HFFc6 (cell line): ENCODE measurements around the gene FBXL14. TPM values are rescaled to one million over a fixed set of nuclear protein-coding genes. Genes with fewer than 3 reads are reported as not detected.

Experiments used
- DNase-seq: peaks from one replicate; pipeline ENCODE4 v3.0.0-alpha.2; 2018
- H3K27ac Mint-ChIP-seq: 2 replicates; pipeline ENCODE4 v1.8.0; 2020; ENCODE audit warnings: mild to moderate bottlenecking, mixed read lengths
- H3K27me3 Mint-ChIP-seq: 2 replicates; pipeline ENCODE4 v1.8.0; 2021; ENCODE audit warnings: mild to moderate bottlenecking, moderate library complexity, mixed read lengths; ENCODE audit not compliant: insufficient read depth
- H3K36me3 Mint-ChIP-seq: 2 replicates; pipeline ENCODE4 v1.8.0; 2021; ENCODE audit warnings: low read depth, mixed read lengths
- H3K4me1 Mint-ChIP-seq: 2 replicates; pipeline ENCODE4 v1.8.0; 2020; ENCODE audit warnings: low read depth, mixed read lengths
- H3K4me3 Mint-ChIP-seq: 2 replicates; pipeline ENCODE4 v1.8.0; 2020; ENCODE audit warnings: mild to moderate bottlenecking, moderate library complexity, mixed read lengths
- H3K9me3 Mint-ChIP-seq: 2 replicates; pipeline ENCODE4 v1.8.0; 2020; ENCODE audit warnings: mild to moderate bottlenecking, mixed read lengths
- total RNA-seq, 6 experiments: library from RNA; stranded (reverse); fragmentation: NEBNext Ultra II Directional; extraction: Animal tissue kit (Norgen Biotek cat#: 25700); gene quantifications; 2 replicates in 1 of 6; 3 replicates in 5 of 6; pipeline ENCODE4 v1.2.3, GENCODE V29; 2021
- TF ChIP-seq, protein P1 (sequence below): fragments of 200-600 bp; sonication (generic); IDR thresholded peaks from 2 replicates; pipeline ENCODE4 v1.5.0; 2021; ENCODE audit warnings: antibody characterized with exemption, mild to moderate bottlenecking

FBXL14 gene
- total RNA-seq, 6 experiments from 2014 or later, result 5.2 to 6.5 (median 5.4) TPM

GRCh38 chr12:1590221-1590979 lies 4.0 kb downstream of the FBXL14 start:
- H3K4me1 Mint-ChIP-seq, result peaks cover 82% of the 10 kb centered on the region
- no peak for DNase-seq
- H3K9me3 Mint-ChIP-seq, result no peaks in the 10 kb centered on the region
- peak overlapping the region; percentile 71 for H3K27ac Mint-ChIP-seq
- H3K36me3 Mint-ChIP-seq, result peaks cover 30% of the 10 kb centered on the region
- TF ChIP-seq, protein P1, sequence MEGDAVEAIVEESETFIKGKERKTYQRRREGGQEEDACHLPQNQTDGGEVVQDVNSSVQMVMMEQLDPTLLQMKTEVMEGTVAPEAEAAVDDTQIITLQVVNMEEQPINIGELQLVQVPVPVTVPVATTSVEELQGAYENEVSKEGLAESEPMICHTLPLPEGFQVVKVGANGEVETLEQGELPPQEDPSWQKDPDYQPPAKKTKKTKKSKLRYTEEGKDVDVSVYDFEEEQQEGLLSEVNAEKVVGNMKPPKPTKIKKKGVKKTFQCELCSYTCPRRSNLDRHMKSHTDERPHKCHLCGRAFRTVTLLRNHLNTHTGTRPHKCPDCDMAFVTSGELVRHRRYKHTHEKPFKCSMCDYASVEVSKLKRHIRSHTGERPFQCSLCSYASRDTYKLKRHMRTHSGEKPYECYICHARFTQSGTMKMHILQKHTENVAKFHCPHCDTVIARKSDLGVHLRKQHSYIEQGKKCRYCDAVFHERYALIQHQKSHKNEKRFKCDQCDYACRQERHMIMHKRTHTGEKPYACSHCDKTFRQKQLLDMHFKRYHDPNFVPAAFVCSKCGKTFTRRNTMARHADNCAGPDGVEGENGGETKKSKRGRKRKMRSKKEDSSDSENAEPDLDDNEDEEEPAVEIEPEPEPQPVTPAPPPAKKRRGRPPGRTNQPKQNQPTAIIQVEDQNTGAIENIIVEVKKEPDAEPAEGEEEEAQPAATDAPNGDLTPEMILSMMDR, result no peak
- H3K4me3 Mint-ChIP-seq, result peak overlapping the region; percentile 86
- peaks cover 23% of the 10 kb centered on the region for H3K27me3 Mint-ChIP-seq

DNA sequence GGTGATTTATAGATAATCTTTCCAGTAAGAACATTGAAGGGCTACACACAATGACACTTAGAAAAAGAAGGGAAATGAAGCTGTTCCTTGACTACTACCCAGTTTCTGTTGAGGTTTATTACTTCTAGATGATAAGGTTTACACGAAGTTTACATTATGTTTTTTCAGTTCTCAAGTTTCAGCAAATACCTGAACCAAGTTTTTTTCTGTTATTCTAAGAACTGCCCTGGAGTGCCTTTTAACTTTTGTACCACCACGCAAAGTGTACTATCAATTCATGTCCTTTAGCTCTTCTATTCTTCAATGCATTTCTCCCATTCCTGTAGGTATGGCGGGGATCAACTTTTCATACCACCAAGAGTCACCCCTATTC lies 5.8 kb downstream of the FBXL14 start:
- H3K9me3 Mint-ChIP-seq, result no peaks in the 10 kb centered on the region
- H3K4me3 Mint-ChIP-seq, result peak overlapping the region; percentile 60
- H3K27ac Mint-ChIP-seq, result peak overlapping the region; percentile 79
- TF ChIP-seq, protein P1, result no peak
- peaks cover 40% of the 10 kb centered on the region for H3K36me3 Mint-ChIP-seq
- H3K27me3 Mint-ChIP-seq, result peaks cover 16% of the 10 kb centered on the region
- no peak for DNase-seq
- peaks cover 88% of the 10 kb centered on the region for H3K4me1 Mint-ChIP-seq

GRCh38 chr12:1587927-1588574 lies 6.3 kb downstream of the FBXL14 start:
- TF ChIP-seq, protein P1, result no peak
- H3K4me1 Mint-ChIP-seq, result peaks cover 88% of the 10 kb centered on the region
- peaks cover 13% of the 10 kb centered on the region for H3K27me3 Mint-ChIP-seq
- no peaks in the 10 kb centered on the region for H3K9me3 Mint-ChIP-seq
- peak overlapping the region; percentile 79 for H3K27ac Mint-ChIP-seq
- H3K4me3 Mint-ChIP-seq, result peak overlapping the region; percentile 60
- DNase-seq, result no peak
- H3K36me3 Mint-ChIP-seq, result peaks cover 38% of the 10 kb centered on the region

- no peaks in the 10 kb centered on the region for H3K9me3 Mint-ChIP-seq
- peaks cover 37% of the 10 kb centered on the region for H3K36me3 Mint-ChIP-seq
- TF ChIP-seq, protein P1, result no peak
- peaks cover 5% of the 10 kb centered on the region; the same call in 1 of the 2 replicates for H3K27me3 Mint-ChIP-seq
- no peak overlapping the region for H3K4me3 Mint-ChIP-seq
- peaks cover 88% of the 10 kb centered on the region for H3K4me1 Mint-ChIP-seq
- no peak for DNase-seq
- no peak overlapping the region; the same call in none of the 2 replicates for H3K27ac Mint-ChIP-seq
These were observed 10.1 kb downstream of the FBXL14 start for GRCh38 chr12:1584326-1584725.

- TF ChIP-seq, protein P1, result peak; percentile 94
- H3K27me3 Mint-ChIP-seq, result peaks cover 2% of the 10 kb centered on the region; the same call in 1 of the 2 replicates
- H3K4me1 Mint-ChIP-seq, result peaks cover 91% of the 10 kb centered on the region
- peak; percentile 81 for DNase-seq
- H3K9me3 Mint-ChIP-seq, result no peaks in the 10 kb centered on the region
- peak overlapping the region; percentile 89 for H3K27ac Mint-ChIP-seq
- H3K4me3 Mint-ChIP-seq, result peak overlapping the region; percentile 82
- H3K36me3 Mint-ChIP-seq, result peaks cover 32% of the 10 kb centered on the region
These were observed 10.8 kb downstream of the FBXL14 start for GRCh38 chr12:1583421-1584078.
